Ishikawa (cell line): ENCODE data around the gene OSGIN1.

Experiments used
- CEBPB ChIP-seq: IDR thresholded peaks from 2 replicates; pipeline ENCODE4 v1.6.1; 2012
- CREB1 ChIP-seq: IDR thresholded peaks from 2 replicates; pipeline ENCODE4 v1.6.1; 2012; ENCODE audit warnings: low read depth
- EGR1 ChIP-seq: IDR thresholded peaks from 2 replicates; pipeline ENCODE4 v1.6.1; 2012
- EP300 ChIP-seq: IDR thresholded peaks from 2 replicates; pipeline ENCODE4 v1.6.1; 2012; ENCODE audit warnings: borderline replicate concordance
- FOXM1 ChIP-seq: IDR thresholded peaks from 2 replicates; pipeline ENCODE4 v1.6.1; 2012; ENCODE audit warnings: low read depth, borderline replicate concordance
- MAX ChIP-seq: IDR thresholded peaks from 2 replicates; pipeline ENCODE4 v1.6.1; 2012
- NFIC ChIP-seq: IDR thresholded peaks from 2 replicates; pipeline ENCODE4 v1.6.1; 2012
- RAD21 ChIP-seq: IDR thresholded peaks from 2 replicates; pipeline ENCODE4 v1.6.1; 2012; ENCODE audit warnings: low read depth
- REST ChIP-seq: IDR thresholded peaks from 2 replicates; pipeline ENCODE4 v1.6.1; 2012; ENCODE audit warnings: low read depth, mild to moderate bottlenecking
- TAF1 ChIP-seq: IDR thresholded peaks from 2 replicates; pipeline ENCODE4 v1.6.1; 2012; ENCODE audit warnings: low read depth, mild to moderate bottlenecking
- TCF12 ChIP-seq: IDR thresholded peaks from 2 replicates; pipeline ENCODE4 v1.6.1; 2012; ENCODE audit warnings: low read depth
- TEAD4 ChIP-seq: IDR thresholded peaks from 2 replicates; pipeline ENCODE4 v1.6.1; 2012
- YY1 ChIP-seq: IDR thresholded peaks from 2 replicates; pipeline ENCODE4 v1.6.1; 2012; ENCODE audit warnings: low read depth
- ZBTB7A ChIP-seq: IDR thresholded peaks from 2 replicates; pipeline ENCODE4 v1.6.1; 2012; ENCODE audit warnings: low read depth

GRCh38 chr16:83942074-83942473, 11.0 kb upstream of the OSGIN1 start:
- TF ChIP-seq NFIC, result no peak
- no peak for TF ChIP-seq EP300
- TF ChIP-seq TAF1, result no peak
- no peak for TF ChIP-seq FOXM1
- no peak for TF ChIP-seq TCF12
- TF ChIP-seq MAX, result no peak
- TF ChIP-seq YY1, result no peak
- no peak for TF ChIP-seq RAD21
- no peak for TF ChIP-seq CEBPB
- TF ChIP-seq CREB1, result no peak
- TF ChIP-seq REST, result no peak
- TF ChIP-seq EGR1, result no peak
- TF ChIP-seq TEAD4, result no peak
- TF ChIP-seq ZBTB7A, result no peak
